ENCODE data around the gene CDSN. TPM values are rescaled to one million over a fixed set of nuclear protein-coding genes. Genes with fewer than 3 reads are reported as not detected.
A peak's percentile ranks its signal among the peaks of the same experiment; 100 is the strongest.

CDSN gene
- total and polyA plus RNA-seq, 2 of the 8 experiments (the other 6 are each of a cell fraction or from before 2014, with no cell fraction given), result not detected

DNA sequence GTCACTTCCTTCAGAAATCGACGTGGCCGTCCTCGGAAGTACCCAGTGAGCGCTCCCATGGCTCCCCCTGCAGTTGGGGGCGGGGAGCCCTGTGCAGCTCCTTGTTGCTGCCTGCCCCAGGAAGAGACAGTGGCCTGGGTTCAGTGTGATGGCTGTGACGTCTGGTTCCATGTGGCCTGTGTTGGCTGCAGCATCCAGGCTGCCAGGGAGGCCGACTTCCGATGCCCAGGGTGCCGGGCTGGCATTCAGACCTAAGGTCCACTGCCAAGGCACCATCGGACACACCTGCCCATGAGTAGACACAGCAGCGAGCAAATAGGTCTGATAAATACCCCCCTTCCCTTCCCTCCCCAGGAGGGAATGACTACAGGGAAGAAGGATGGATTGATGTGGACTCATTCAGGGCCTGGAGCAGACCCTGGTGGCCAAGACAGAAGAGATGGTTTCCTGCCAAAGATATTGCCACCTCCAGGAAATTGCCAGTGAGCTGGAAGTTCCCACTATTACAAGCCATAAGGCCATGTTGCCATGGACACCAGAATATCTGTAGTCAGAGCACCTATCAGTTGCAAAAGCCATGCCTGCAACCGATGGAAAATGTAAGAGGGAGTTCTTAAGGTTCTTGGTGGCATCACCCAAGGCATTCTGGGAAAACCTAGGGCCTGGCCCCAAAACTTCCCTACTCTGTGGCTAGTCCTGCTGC is 42.4 kb upstream of the CDSN start:
- H3K79me2 ChIP-seq (ENCODE audit: control insufficient read depth in 1 of 2, insufficient read depth in 2 of 2, low read length in 2 of 2), result peaks cover 2 to 22% of the 10 kb centered on the region in 2 experiments; a peak in 3 of 4 replicates
- peaks cover 6% of the 10 kb centered on the region for H3K79me1 ChIP-seq (ENCODE audit: low read depth, low read length)
- FAIRE-seq, result no peak
- no peak overlapping the region for H3K4me3 ChIP-seq (ENCODE audit: extremely low read depth in 1 of 4, insufficient read depth in 2 of 4, low read depth in 3 of 4, low read length in 4 of 4)
- H2BK15ac ChIP-seq (ENCODE audit: low read length), result no peak overlapping the region
- H3K4me1 ChIP-seq (replicated peaks in 1 of 4; ENCODE audit: control insufficient read depth in 3 of 4, insufficient read depth in 4 of 4, low read length in 3 of 4), result peaks cover 0 to 21% (median 10%) of the 10 kb centered on the region in 4 experiments; a peak in 6 of 7 replicates
- H3K9me3 ChIP-seq (ENCODE audit: insufficient read depth in 2 of 2, low read depth in 1 of 2, low read length in 1 of 2), result no peaks in the 10 kb centered on the region
- no peak overlapping the region for H3K9ac ChIP-seq (replicated peaks in 1 of 4; ENCODE audit: extremely low read depth in 1 of 4, low read depth in 3 of 4, low read length in 3 of 4)
- H3K4me2 ChIP-seq (ENCODE audit: insufficient read depth in 1 of 2, low read depth in 2 of 2, low read length in 2 of 2), result no peak overlapping the region
- H3K14ac ChIP-seq (ENCODE audit: insufficient read length), result no peak overlapping the region
- H3K18ac ChIP-seq (ENCODE audit: extremely low read depth, low read length), result no peak overlapping the region
- ChIA-PET CTCF (ENCODE audit: partially characterized antibody) (interaction anchor here (0.6 to 6.3 kb wide), 10 partner anchors 8 to 204 kb away, joined by 3 to 45 read pairs (median 3); no protein-coding TSS in a partner anchor), POLR2A (ENCODE audit: partially characterized antibody) (interaction anchor here (0.5 to 68.5 kb wide), 12 partner anchors 6 to 332 kb away, joined by 3 to 2251 read pairs (median 4); partner anchors contain the start of genes CCHCR1, CDSN, DDR1 and POU5F1)
- H3K23me2 ChIP-seq (ENCODE audit: low read depth, low read length), result peaks cover 11% of the 10 kb centered on the region
- H3K23ac ChIP-seq (ENCODE audit: insufficient read length), result no peak overlapping the region
- no peak overlapping the region; the same call in none of the 2 replicates for H4K8ac ChIP-seq (ENCODE audit: extremely low read depth, insufficient read depth, low read length)
- H3K56ac ChIP-seq (replicated peaks; ENCODE audit: insufficient read length, low read depth, low read length), result no peak overlapping the region
- H3K27ac ChIP-seq (ENCODE audit: low read depth, low read length), result no peak overlapping the region
- peak in 1 of 2 experiments; percentile 69 for DNase-seq (ENCODE audit: low read depth in 1 of 2, low spot score in 2 of 2)
- no peaks in the 10 kb centered on the region for H3K27me3 ChIP-seq (replicated peaks in 1 of 4; ENCODE audit: control insufficient read depth in 3 of 4, extremely low read depth in 1 of 4, insufficient read depth in 3 of 4, low read length in 3 of 4)
- peaks cover 2 to 13% of the 10 kb centered on the region in 2 experiments for H4K20me1 ChIP-seq (replicated peaks in 1 of 2; ENCODE audit: control insufficient read depth in 1 of 2, insufficient read depth in 2 of 2, low read length in 2 of 2)
- peak overlapping the region; percentile 25 for H4K91ac ChIP-seq (replicated peaks; ENCODE audit: insufficient read length, low read length)
- no peak overlapping the region for H4K5ac ChIP-seq (ENCODE audit: insufficient read length, low read depth, low read length)
- H3K4ac ChIP-seq (replicated peaks; ENCODE audit: insufficient read length, low read depth, low read length), result no peak overlapping the region
- 81% methylated on average over 13 of the region's 13 CpGs; no CpG with 5 or more reads in 1 of the 2 experiments for WGBS, 2 experiments (ENCODE audit: extremely low coverage in 1 of 2, insufficient coverage in 1 of 2, insufficient read length in 1 of 2, insufficient replicate concordance in 2 of 2, low coverage in 1 of 2, low lambda C conversion rate in 2 of 2, missing lambda C conversion rate in 1 of 2)
- no peak overlapping the region for H2AK5ac ChIP-seq (ENCODE audit: low read depth, low read length)
- H2BK5ac ChIP-seq (ENCODE audit: low read depth, low read length), result 0 out of 2 replicates have a peak overlapping the region, but pooled peaks have one; percentile 6
- H2BK12ac ChIP-seq (ENCODE audit: low read depth, low read length), result no peak overlapping the region; the same call in 1 of the 2 replicates
- H2AFZ ChIP-seq (ENCODE audit: low read length), result no peak overlapping the region
- H3K36me3 ChIP-seq (ENCODE audit: control insufficient read depth in 2 of 4, insufficient read depth in 4 of 4, low read length in 3 of 4), result peaks cover 14 to 38% (median 23%) of the 10 kb centered on the region in 4 experiments
- H2BK20ac ChIP-seq (ENCODE audit: low read length), result no peak overlapping the region
- no peak overlapping the region for H2BK120ac ChIP-seq (replicated peaks; ENCODE audit: low read depth, low read length)
- TF ChIP-seq BCL11A (IDR thresholded peaks at IDR 0.05; ENCODE audit: low read depth in 2 of 2, low read length in 2 of 2) (no peak), CBX5 (IDR thresholded peaks at IDR 0.05; ENCODE audit: low read depth, low read length) (no peak), TEAD4 (IDR thresholded peaks at IDR 0.05; ENCODE audit: low read depth, low read length) (no peak), TBP (IDR thresholded peaks at IDR 0.05; ENCODE audit: low read depth, low read length) (no peak), RAD21 (IDR thresholded peaks at IDR 0.05 in 1 of 2, conservative IDR thresholded peaks at IDR 0.05 in 1 of 2; ENCODE audit: low read depth in 2 of 2, low read length in 2 of 2) (peak; percentile 26 to 44; a peak in 3 of 4 replicates), SP1 (IDR thresholded peaks at IDR 0.05; ENCODE audit: low read depth, low read length) (no peak), SP2 (IDR thresholded peaks at IDR 0.05; ENCODE audit: low read length) (no peak), EZH2 (IDR thresholded peaks at IDR 0.05; ENCODE audit: low read depth, low read length, severe bottlenecking) (no peak), SIRT6 (IDR thresholded peaks at IDR 0.05; ENCODE audit: low read length) (no peak)
- TF ChIP-seq, protein P1, sequence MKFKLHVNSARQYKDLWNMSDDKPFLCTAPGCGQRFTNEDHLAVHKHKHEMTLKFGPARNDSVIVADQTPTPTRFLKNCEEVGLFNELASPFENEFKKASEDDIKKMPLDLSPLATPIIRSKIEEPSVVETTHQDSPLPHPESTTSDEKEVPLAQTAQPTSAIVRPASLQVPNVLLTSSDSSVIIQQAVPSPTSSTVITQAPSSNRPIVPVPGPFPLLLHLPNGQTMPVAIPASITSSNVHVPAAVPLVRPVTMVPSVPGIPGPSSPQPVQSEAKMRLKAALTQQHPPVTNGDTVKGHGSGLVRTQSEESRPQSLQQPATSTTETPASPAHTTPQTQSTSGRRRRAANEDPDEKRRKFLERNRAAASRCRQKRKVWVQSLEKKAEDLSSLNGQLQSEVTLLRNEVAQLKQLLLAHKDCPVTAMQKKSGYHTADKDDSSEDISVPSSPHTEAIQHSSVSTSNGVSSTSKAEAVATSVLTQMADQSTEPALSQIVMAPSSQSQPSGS (IDR thresholded peaks at IDR 0.05; ENCODE audit: low read length), result peak; percentile 32; the same call in 1 of the 2 replicates

Data from H1 (cell line).